Uterus (tissue), 2 donors: ENCODE measurements around the gene MYO19.

Experiments
- POLR2A ChIP-seq, 2 donors: fragments of 450-650 bp; IDR thresholded peaks; one replicate each; pipeline ENCODE4 v1.6.1; 2016; ENCODE audit warnings: antibody characterized with exemption in 2 of 2, mild to moderate bottlenecking in 1 of 2, moderate library complexity in 1 of 2
- TF ChIP-seq, protein P1 (sequence below), 4 experiments: fragments of 200-600 bp in 2 of 4; fragments of 450-650 bp in 2 of 4; sonication (generic) in 2 of 4; IDR thresholded peaks; one replicate each; pipeline ENCODE4 v1.5.1; 2016 to 2019; ENCODE audit warnings: antibody characterized with exemption in 4 of 4, mild to moderate bottlenecking in 2 of 4, moderate library complexity in 1 of 4

DNA sequence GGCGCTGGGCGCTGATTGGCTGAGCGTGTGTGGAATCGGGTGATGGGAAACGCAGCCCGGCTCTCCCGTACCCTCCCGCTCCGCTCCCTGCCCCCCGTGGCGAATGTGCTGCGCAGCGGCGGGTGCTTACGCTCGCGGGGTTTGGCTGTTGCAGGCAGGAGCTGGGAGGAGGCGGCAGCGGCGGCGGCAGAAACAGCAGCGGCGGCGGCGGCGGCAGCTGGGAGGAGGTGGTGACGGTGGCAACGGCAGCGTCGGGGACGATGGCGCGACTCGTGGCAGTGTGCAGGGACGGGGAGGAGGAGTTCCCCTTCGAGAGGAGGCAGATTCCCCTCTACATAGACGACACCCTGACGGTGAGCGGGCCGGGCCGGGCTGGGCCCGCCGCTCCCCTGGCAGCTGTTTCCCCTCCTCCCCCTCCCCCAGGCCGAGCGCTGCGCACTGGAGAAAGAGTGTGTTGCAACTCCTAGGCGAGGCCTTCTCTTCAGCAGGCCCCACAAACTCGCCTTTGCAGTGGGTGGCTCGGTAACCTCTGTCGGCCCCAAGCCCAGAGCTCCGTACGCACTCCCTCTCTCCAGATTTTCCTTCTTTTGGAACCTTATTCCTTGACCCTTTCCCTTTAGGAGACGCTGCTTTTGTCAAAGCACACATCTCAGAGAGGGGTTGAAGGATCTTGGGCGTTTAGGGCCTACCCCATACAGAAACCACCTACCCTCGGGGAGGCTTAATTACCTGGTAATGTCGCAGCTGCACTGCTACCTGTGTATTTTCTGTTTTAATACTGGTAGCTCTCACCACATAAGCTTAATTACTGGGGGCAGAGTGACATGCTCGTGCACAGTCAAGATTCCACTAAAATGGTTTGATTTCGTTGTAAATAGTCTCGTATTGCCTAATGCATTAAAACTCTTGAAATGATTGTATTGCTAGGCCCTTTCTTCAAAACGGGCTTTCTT lies 11.1 kb upstream of the MYO19 start:
- TF ChIP-seq, protein P1, sequence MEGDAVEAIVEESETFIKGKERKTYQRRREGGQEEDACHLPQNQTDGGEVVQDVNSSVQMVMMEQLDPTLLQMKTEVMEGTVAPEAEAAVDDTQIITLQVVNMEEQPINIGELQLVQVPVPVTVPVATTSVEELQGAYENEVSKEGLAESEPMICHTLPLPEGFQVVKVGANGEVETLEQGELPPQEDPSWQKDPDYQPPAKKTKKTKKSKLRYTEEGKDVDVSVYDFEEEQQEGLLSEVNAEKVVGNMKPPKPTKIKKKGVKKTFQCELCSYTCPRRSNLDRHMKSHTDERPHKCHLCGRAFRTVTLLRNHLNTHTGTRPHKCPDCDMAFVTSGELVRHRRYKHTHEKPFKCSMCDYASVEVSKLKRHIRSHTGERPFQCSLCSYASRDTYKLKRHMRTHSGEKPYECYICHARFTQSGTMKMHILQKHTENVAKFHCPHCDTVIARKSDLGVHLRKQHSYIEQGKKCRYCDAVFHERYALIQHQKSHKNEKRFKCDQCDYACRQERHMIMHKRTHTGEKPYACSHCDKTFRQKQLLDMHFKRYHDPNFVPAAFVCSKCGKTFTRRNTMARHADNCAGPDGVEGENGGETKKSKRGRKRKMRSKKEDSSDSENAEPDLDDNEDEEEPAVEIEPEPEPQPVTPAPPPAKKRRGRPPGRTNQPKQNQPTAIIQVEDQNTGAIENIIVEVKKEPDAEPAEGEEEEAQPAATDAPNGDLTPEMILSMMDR (IDR thresholded peaks at IDR 0.05) = peak in 2 of 4 experiments; percentile 9 to 13
- peak; percentile 43 to 52 for TF ChIP-seq POLR2A (IDR thresholded peaks at IDR 0.05)
